Ovary (tissue), 3 donors: ENCODE data around the gene SYT6.

Source experiments
- CTCF ChIP-seq, 3 donors: fragments of 450-650 bp in 2 of 3; fragments of 200-600 bp in 1 of 3; IDR thresholded peaks; one replicate each; pipeline versions ENCODE4 v1.5.1 to v1.8.0; 2016 to 2022; ENCODE audit warnings: antibody characterized with exemption in 3 of 3, mild to moderate bottlenecking in 1 of 3
- EP300 ChIP-seq: sonication (generic); formaldehyde crosslinking; IDR thresholded peaks from one replicate; pipeline ENCODE4 v1.6.1; 2017; ENCODE audit warnings: antibody characterized with exemption
- POLR2A ChIP-seq: fragments of 450-650 bp; IDR thresholded peaks from one replicate; pipeline ENCODE4 v1.6.1; 2017; ENCODE audit warnings: antibody characterized with exemption, mild to moderate bottlenecking, moderate library complexity
- donor health status: DM: no; HTN: no; CAD: no.

- TF ChIP-seq CTCF (IDR thresholded peaks at IDR 0.05) = no peak
- no peak for TF ChIP-seq POLR2A
- TF ChIP-seq EP300 = no peak
These were observed 66.2 kb downstream of the SYT6 start for GRCh38 chr1:114087495-114087894.
